Vagina (tissue), 2 donors: ENCODE data around the gene ARCN1. TPM values are rescaled to one million over a fixed set of nuclear protein-coding genes. Genes with fewer than 3 reads are reported as not detected.
A peak's percentile ranks its signal among the peaks of the same experiment; 100 is the strongest.

Source experiments
- DNase-seq, 2 donors: peaks; one replicate each; pipeline ENCODE4 v3.0.0-alpha.2; 2017; ENCODE audit errors: extremely low spot score in 2 of 2
- H3K27ac ChIP-seq: fragments of 200-600 bp; sonication (generic); one replicate; pipeline ENCODE4 v1.5.1; 2019
- H3K27me3 ChIP-seq: fragments of 200-600 bp; sonication (generic); one replicate; pipeline ENCODE4 v1.5.1; 2019
- H3K36me3 ChIP-seq, 2 donors: fragments of 200-600 bp; sonication (generic); one replicate each; pipeline ENCODE4 v1.5.1; 2017 to 2019
- H3K4me1 ChIP-seq: fragments of 200-600 bp; sonication (generic); one replicate; pipeline ENCODE4 v1.5.1; 2019
- H3K4me3 ChIP-seq, 2 donors: fragments of 200-600 bp; sonication (generic); 1 replicate in 1 of 2; 2 replicates in 1 of 2; pipeline ENCODE4 v1.5.1; 2016 to 2019
- H3K9me3 ChIP-seq: fragments of 200-600 bp; sonication (generic); one replicate; pipeline ENCODE4 v1.5.1; 2019
- POLR2A ChIP-seq, 2 donors: fragments of 450-650 bp; IDR thresholded peaks; one replicate each; pipeline ENCODE4 v1.6.1; 2017; ENCODE audit warnings: antibody characterized with exemption in 2 of 2, mild to moderate bottlenecking in 2 of 2, moderate library complexity in 2 of 2
- POLR2AphosphoS5 ChIP-seq, 2 donors: sonication (generic); formaldehyde crosslinking; IDR thresholded peaks; one replicate each; pipeline ENCODE4 v1.9.0; 2017; ENCODE audit warnings: antibody characterized with exemption in 2 of 2, mild to moderate bottlenecking in 2 of 2, low read depth in 1 of 2; ENCODE audit not compliant: insufficient read depth in 1 of 2
- intact Hi-C: fragments of 100-400 bp; cut with DNase I; formaldehyde crosslinking; loops from one replicate; pipeline ENCODE4 v1.15.1; 2023
- total RNA-seq: library from RNA; depleted of rRNA; stranded (reverse); fragments of >200 nt; gene quantifications from one replicate; pipeline ENCODE4 v1.2.3, GENCODE V29; 2016
- TF ChIP-seq, protein P1 (sequence below), 3 experiments: fragments of 450-650 bp in 2 of 3; fragments of 200-600 bp in 1 of 3; sonication (generic) in 1 of 3; IDR thresholded peaks; one replicate each; pipeline ENCODE4 v1.5.1; 2017 to 2019; ENCODE audit warnings: antibody characterized with exemption in 3 of 3, mild to moderate bottlenecking in 2 of 3, moderate library complexity in 2 of 3

Gene ARCN1
- total RNA-seq, 1 donor from 2014 or later = 78.6 TPM

GRCh38 chr11:118526688-118527087 is 45.5 kb upstream of the ARCN1 start:
- no peaks in the 10 kb centered on the region for H3K9me3 ChIP-seq
- intact Hi-C loops = no loop called here
- H3K27ac ChIP-seq = no peak overlapping the region
- no peak overlapping the region for H3K4me3 ChIP-seq
- H3K36me3 ChIP-seq = peaks cover 0 to 11% of the 10 kb centered on the region in 2 donors
- no peak for TF ChIP-seq POLR2A (IDR thresholded peaks at IDR 0.05)
- TF ChIP-seq, protein P1, sequence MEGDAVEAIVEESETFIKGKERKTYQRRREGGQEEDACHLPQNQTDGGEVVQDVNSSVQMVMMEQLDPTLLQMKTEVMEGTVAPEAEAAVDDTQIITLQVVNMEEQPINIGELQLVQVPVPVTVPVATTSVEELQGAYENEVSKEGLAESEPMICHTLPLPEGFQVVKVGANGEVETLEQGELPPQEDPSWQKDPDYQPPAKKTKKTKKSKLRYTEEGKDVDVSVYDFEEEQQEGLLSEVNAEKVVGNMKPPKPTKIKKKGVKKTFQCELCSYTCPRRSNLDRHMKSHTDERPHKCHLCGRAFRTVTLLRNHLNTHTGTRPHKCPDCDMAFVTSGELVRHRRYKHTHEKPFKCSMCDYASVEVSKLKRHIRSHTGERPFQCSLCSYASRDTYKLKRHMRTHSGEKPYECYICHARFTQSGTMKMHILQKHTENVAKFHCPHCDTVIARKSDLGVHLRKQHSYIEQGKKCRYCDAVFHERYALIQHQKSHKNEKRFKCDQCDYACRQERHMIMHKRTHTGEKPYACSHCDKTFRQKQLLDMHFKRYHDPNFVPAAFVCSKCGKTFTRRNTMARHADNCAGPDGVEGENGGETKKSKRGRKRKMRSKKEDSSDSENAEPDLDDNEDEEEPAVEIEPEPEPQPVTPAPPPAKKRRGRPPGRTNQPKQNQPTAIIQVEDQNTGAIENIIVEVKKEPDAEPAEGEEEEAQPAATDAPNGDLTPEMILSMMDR (IDR thresholded peaks at IDR 0.05) = no peak
- TF ChIP-seq POLR2AphosphoS5 (IDR thresholded peaks at IDR 0.05; ENCODE audit: insufficient read depth in 1 of 2, low read depth in 1 of 2) = no peak
- H3K4me1 ChIP-seq = peaks cover 28% of the 10 kb centered on the region
- H3K27me3 ChIP-seq = no peaks in the 10 kb centered on the region
- no peak for DNase-seq

DNA sequence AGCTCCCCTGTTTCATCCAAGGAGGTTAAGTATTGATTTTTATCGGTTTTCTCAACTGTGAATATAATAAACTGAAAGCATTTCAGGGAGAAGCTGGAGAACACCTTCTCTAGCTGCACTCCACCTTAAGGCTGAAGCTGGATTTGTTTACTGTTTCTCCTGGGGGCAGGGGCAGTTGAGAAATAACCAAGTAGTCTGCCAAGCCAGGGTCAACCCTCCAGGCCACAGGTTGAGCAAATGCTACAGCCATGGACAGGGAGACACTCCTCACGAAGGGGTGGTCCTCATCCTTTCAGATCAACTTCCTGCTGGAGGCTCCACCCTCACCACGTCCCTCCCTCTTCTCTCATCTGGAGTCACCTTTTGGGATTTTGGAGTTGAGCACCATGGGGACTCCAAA is 45.1 kb upstream of the ARCN1 start, which contains the start of gene TTC36:
Gene TTC36 (plus strand): TSS at position 366 of the 400 bp plus-strand sequence. CDS start 21 bp downstream, at position 387.
- peaks cover 0 to 7% of the 10 kb centered on the region in 2 donors for H3K36me3 ChIP-seq
- intact Hi-C loops = no loop called here
- H3K4me1 ChIP-seq = peaks cover 32% of the 10 kb centered on the region
- DNase-seq = no peak
- no peak within 1 kb of the TSS for H3K27ac ChIP-seq
- no peak within 1 kb of the TSS for H3K4me3 ChIP-seq
- no peaks in the 10 kb centered on the region for H3K27me3 ChIP-seq
- no peaks in the 10 kb centered on the region for H3K9me3 ChIP-seq
- TF ChIP-seq POLR2AphosphoS5 (IDR thresholded peaks at IDR 0.05; ENCODE audit: insufficient read depth in 1 of 2, low read depth in 1 of 2) (no peak), POLR2A (IDR thresholded peaks at IDR 0.05) (no peak)
- TF ChIP-seq, protein P1 (IDR thresholded peaks at IDR 0.05) = no peak

GRCh38 chr11:118528511-118528910 is 43.7 kb upstream of the ARCN1 start:
- intact Hi-C loops = no loop called here
- Histone ChIP-seq H3K9me3 (no peaks in the 10 kb centered on the region), H3K4me1 (peaks cover 34% of the 10 kb centered on the region), H3K27ac (no peak overlapping the region), H3K27me3 (no peaks in the 10 kb centered on the region), H3K36me3 (no peaks in the 10 kb centered on the region), H3K4me3 (no peak overlapping the region)
- DNase-seq = no peak
- TF ChIP-seq POLR2A (IDR thresholded peaks at IDR 0.05) (no peak), POLR2AphosphoS5 (IDR thresholded peaks at IDR 0.05; ENCODE audit: insufficient read depth in 1 of 2, low read depth in 1 of 2) (no peak)
- TF ChIP-seq, protein P1 (IDR thresholded peaks at IDR 0.05) = no peak

DNA sequence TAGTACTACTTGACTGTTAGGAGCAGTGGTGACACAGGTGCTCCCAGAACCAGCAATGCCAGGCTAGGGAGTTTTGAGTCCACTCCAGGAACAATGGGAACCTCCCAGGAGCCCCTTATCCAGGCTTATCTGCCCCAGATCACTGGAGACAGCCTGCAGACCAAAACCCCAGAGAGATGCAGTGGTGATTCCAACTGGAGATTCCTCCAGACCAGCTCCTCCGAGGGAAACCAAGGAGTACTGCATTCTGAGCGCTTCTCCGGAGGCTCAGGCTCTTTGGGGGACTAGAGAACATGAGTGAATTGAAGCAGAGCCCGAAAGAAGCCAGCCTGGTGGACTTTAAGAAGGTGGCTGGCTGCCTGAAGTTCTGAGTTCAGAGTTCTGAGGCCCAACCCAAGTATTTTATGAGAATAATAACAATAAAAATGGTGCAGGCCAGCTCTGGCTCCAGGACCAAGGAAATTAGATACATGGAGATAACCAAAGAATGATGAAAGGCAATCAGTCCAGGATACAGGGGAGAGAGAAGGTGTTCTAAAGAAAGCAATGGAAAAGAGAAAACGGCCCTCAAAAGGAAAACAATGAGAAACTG is 42.5 kb upstream of the ARCN1 start:
- H3K27ac ChIP-seq = no peak overlapping the region
- H3K9me3 ChIP-seq = no peaks in the 10 kb centered on the region
- DNase-seq = no peak
- no peaks in the 10 kb centered on the region for H3K27me3 ChIP-seq
- TF ChIP-seq, protein P1 (IDR thresholded peaks at IDR 0.05) = no peak
- TF ChIP-seq POLR2A (IDR thresholded peaks at IDR 0.05) (no peak), POLR2AphosphoS5 (IDR thresholded peaks at IDR 0.05; ENCODE audit: insufficient read depth in 1 of 2, low read depth in 1 of 2) (no peak)
- no peaks in the 10 kb centered on the region for H3K36me3 ChIP-seq
- intact Hi-C loops = no loop called here
- H3K4me1 ChIP-seq = peaks cover 34% of the 10 kb centered on the region
- peak overlapping the region; percentile 84 to 86 for H3K4me3 ChIP-seq

- Histone ChIP-seq H3K9me3 (no peaks in the 10 kb centered on the region), H3K27ac (peak overlapping the region; percentile 77), H3K36me3 (no peaks in the 10 kb centered on the region), H3K27me3 (no peaks in the 10 kb centered on the region), H3K4me3 (peak overlapping the region; percentile 84 to 86), H3K4me1 (peaks cover 34% of the 10 kb centered on the region)
- intact Hi-C loops = no loop called here
- DNase-seq = no peak
- no peak for TF ChIP-seq POLR2A (IDR thresholded peaks at IDR 0.05)
- TF ChIP-seq, protein P1 (IDR thresholded peaks at IDR 0.05) = no peak
- TF ChIP-seq POLR2AphosphoS5 (IDR thresholded peaks at IDR 0.05; ENCODE audit: insufficient read depth in 1 of 2, low read depth in 1 of 2) = no peak
Observed at GRCh38 chr11:118530180-118530682, 42.0 kb upstream of the ARCN1 start.
